Measurements from ENCODE around the gene SDCCAG8.

- no peak for TF ChIP-seq EZH2 (IDR thresholded peaks at IDR 0.05)
- TF ChIP-seq POLR2AphosphoS5 (IDR thresholded peaks at IDR 0.05; ENCODE audit: borderline replicate concordance, low read depth, low read length) = no peak
- no peak for TF ChIP-seq FOXP2 (optimal IDR thresholded peaks at IDR 0.05; ENCODE audit: control extremely low read depth, extremely low read length, insufficient read depth)
Measured at GRCh38 chr1:243254233-243254926, 1.5 kb upstream of the SDCCAG8 start.

Measured in SK-N-MC (cell line).